ENCODE data around the gene PIEZO2.

- TF ChIP-seq EZH2phosphoT487 (IDR thresholded peaks at IDR 0.05; ENCODE audit: low read depth, severe bottlenecking, unreplicated experiment) (no peak), EZH2 (IDR thresholded peaks at IDR 0.05; ENCODE audit: borderline replicate concordance) (no peak)
- TF ChIP-seq, protein P1, sequence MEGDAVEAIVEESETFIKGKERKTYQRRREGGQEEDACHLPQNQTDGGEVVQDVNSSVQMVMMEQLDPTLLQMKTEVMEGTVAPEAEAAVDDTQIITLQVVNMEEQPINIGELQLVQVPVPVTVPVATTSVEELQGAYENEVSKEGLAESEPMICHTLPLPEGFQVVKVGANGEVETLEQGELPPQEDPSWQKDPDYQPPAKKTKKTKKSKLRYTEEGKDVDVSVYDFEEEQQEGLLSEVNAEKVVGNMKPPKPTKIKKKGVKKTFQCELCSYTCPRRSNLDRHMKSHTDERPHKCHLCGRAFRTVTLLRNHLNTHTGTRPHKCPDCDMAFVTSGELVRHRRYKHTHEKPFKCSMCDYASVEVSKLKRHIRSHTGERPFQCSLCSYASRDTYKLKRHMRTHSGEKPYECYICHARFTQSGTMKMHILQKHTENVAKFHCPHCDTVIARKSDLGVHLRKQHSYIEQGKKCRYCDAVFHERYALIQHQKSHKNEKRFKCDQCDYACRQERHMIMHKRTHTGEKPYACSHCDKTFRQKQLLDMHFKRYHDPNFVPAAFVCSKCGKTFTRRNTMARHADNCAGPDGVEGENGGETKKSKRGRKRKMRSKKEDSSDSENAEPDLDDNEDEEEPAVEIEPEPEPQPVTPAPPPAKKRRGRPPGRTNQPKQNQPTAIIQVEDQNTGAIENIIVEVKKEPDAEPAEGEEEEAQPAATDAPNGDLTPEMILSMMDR (IDR thresholded peaks at IDR 0.05; ENCODE audit: poor library complexity), result no peak
These were observed 3.8 kb downstream of the PIEZO2 start for GRCh38 chr18:11145413-11146191.

Measured in hepatocyte (in vitro differentiated cells).